ENCODE data around the gene CBARP.
A peak's percentile ranks its signal among the peaks of the same experiment; 100 is the strongest.

CBARP gene

GRCh38 chr19:1251330-1252220 is 13.8 kb upstream of the CBARP start:
- peak; percentile 67 for DNase-seq

GRCh38 chr19:1250437-1251260 is 12.8 kb upstream of the CBARP start:
- no peak for DNase-seq

- DNase-seq: no peak
Measured at GRCh38 chr19:1249990-1250436, 12.2 kb upstream of the CBARP start.

- DNase-seq: peak; percentile 94
Measured at GRCh38 chr19:1249298-1249989, 11.6 kb upstream of the CBARP start.

GRCh38 chr19:1248786-1249297 is 11.0 kb upstream of the CBARP start:
- DNase-seq: no peak

- DNase-seq: peak; percentile 88
Measured at GRCh38 chr19:1248139-1248785, 10.5 kb upstream of the CBARP start, which contains the start of gene MIDN. TSS of gene MIDN (plus strand) at chr19:1248583. CDS start at chr19:1250297, 1,714 bp downstream.

- no peak for DNase-seq
Measured at GRCh38 chr19:1247748-1248138, 9.9 kb upstream of the CBARP start.

GRCh38 chr19:1246265-1247087 is 8.7 kb upstream of the CBARP start:
- peak; percentile 0 for DNase-seq

- no peak for DNase-seq
Measured at GRCh38 chr19:1245494-1246264, 7.9 kb upstream of the CBARP start.

GRCh38 chr19:1244693-1245451 is 7.1 kb upstream of the CBARP start:
- DNase-seq: no peak

- DNase-seq: peak; percentile 80
Measured at GRCh38 chr19:1243768-1244692, 6.2 kb upstream of the CBARP start.

GRCh38 chr19:1241417-1242095 is 3.8 kb upstream of the CBARP start, which contains the start of gene ATP5F1D:
TSS of gene ATP5F1D (plus strand) at chr19:1241751. CDS start at chr19:1241851, 100 bp downstream.
- DNase-seq: peak; percentile 96

GRCh38 chr19:1240925-1241324 is 3.1 kb upstream of the CBARP start:
- no peak for DNase-seq

GRCh38 chr19:1239796-1240737 is 2.3 kb upstream of the CBARP start:
- peak; percentile 85 for DNase-seq

- no peak for DNase-seq
Measured at GRCh38 chr19:1239420-1239795, 1.6 kb upstream of the CBARP start.
